HCT116 (cell line): Measurements from ENCODE around the gene PBX1. TPM values are rescaled to one million over a fixed set of nuclear protein-coding genes. Genes with fewer than 3 reads are reported as not detected.

Source experiments
- ATAC-seq: fragments of 200-7000 bp; cut with Tn5 transposase; 2 replicates; pipeline ENCODE4 v1.9.1; 2020; ENCODE audit warnings: mild to moderate bottlenecking, moderate library complexity
- BruUV-seq: library from RNA; stranded (reverse); fragments of 400-500 nt; replicated peaks from 2 replicates; lab custom pipeline; 2021; lab: Mats Ljungman, UMichigan
- CTCF ChIA-PET: fragments of 300-600 bp; sonication (Branson Sonifier 250); formaldehyde crosslinking; loops from one replicate; lab custom pipeline; 2021; ENCODE audit warnings: antibody characterized with exemption; lab: Charles Lee
- POLR2A ChIA-PET: fragments of 300-600, 350-600 bp; sonication (Branson Sonifier 250); formaldehyde crosslinking; loops from one replicate; lab custom pipeline; 2021; ENCODE audit warnings: antibody characterized with exemption; lab: Charles Lee
- RAD21 ChIA-PET, 2 experiments: fragments of 300-600 bp; sonication (Branson Sonifier 250); formaldehyde crosslinking; loops; one replicate each; lab custom pipeline; 2023; ENCODE audit warnings: low total read pairs in 2 of 2; ENCODE audit not compliant: uncharacterized antibody in 2 of 2, unreplicated experiment in 2 of 2, low non-redundant PET in 1 of 2; lab: Charles Lee
- DNase-seq: peaks from one replicate; pipeline ENCODE4 v3.0.0-alpha.2; 2010; ENCODE audit warnings: low read depth, low spot score
- H2AFZ ChIP-seq: fragments of 200-600 bp; shearing (Covaris generic), sonication (generic); 2 replicates; pipeline ENCODE4 v1.6.1; 2017; ENCODE audit warnings: low read depth, mixed run types, mixed read lengths, antibody characterized with exemption, low read length; ENCODE audit not compliant: poor library complexity, severe bottlenecking
- H3K27ac ChIP-seq: 2 replicates; pipeline ENCODE4 v1.5.1; 2012; ENCODE audit warnings: low read depth, low read length
- H3K27me3 ChIP-seq: fragments of 200-600 bp; sonication (generic); 2 replicates; pipeline ENCODE4 v1.6.1; 2016; ENCODE audit warnings: mixed run types, low read length, mixed read lengths; ENCODE audit not compliant: insufficient read depth
- H3K36me3 ChIP-seq, 2 experiments: fragments of 200-500 bp in 1 of 2; fragments of 200-600 bp in 1 of 2; sonication (Bioruptor generic) in 1 of 2; sonication (generic) in 1 of 2; 2 replicates each; pipeline versions ENCODE4 v1.5.1 to v1.6.1; 2014 to 2016; ENCODE audit warnings: low read length in 2 of 2, inconsistent platforms in 1 of 2, mixed read lengths in 1 of 2, mixed run types in 1 of 2; ENCODE audit not compliant: insufficient read depth in 2 of 2, control insufficient read depth in 1 of 2
- H3K4me1 ChIP-seq, 2 experiments: fragments of 200-600 bp in 1 of 2; sonication (generic) in 1 of 2; 2 replicates each; pipeline versions ENCODE4 v1.5.1 to v1.6.1; 2012 to 2017; ENCODE audit warnings: low read length in 2 of 2, inconsistent platforms in 1 of 2, mild to moderate bottlenecking in 1 of 2, mixed read lengths in 1 of 2, mixed run types in 1 of 2, moderate library complexity in 1 of 2; ENCODE audit not compliant: insufficient read depth in 2 of 2, control insufficient read depth in 1 of 2
- H3K4me2 ChIP-seq: fragments of 200-600 bp; sonication (generic); 2 replicates; pipeline ENCODE4 v1.6.1; 2017; ENCODE audit warnings: mixed run types, low read length, mixed read lengths
- H3K4me3 ChIP-seq, 2 experiments: fragments of 200-600 bp in 1 of 2; sonication (generic) in 1 of 2; replicated peaks in 1 of 2; 2 replicates each; pipeline ENCODE4 v1.5.1; 2011 to 2016; ENCODE audit warnings: low read length in 2 of 2, control low read depth in 1 of 2, low read depth in 1 of 2, mild to moderate bottlenecking in 1 of 2, mixed read lengths in 1 of 2, mixed run types in 1 of 2
- H3K79me2 ChIP-seq: fragments of 200-600 bp; sonication (generic); 2 replicates; pipeline ENCODE4 v1.6.1; 2017; ENCODE audit warnings: mild to moderate bottlenecking, mixed run types, low read length, moderate library complexity, mixed read lengths; ENCODE audit not compliant: insufficient read depth
- H3K9ac ChIP-seq: fragments of 200-600 bp; sonication (generic); 2 replicates; pipeline ENCODE4 v1.6.1; 2016; ENCODE audit warnings: low read length, mixed read lengths
- H3K9me2 ChIP-seq: fragments of 200-600 bp; sonication (generic), shearing (Covaris generic); 2 replicates; pipeline ENCODE4 v1.6.1; 2017; ENCODE audit warnings: mixed run types, mild to moderate bottlenecking, moderate library complexity; ENCODE audit not compliant: insufficient read depth
- H3K9me3 ChIP-seq, 2 experiments: fragments of 200-500 bp in 1 of 2; fragments of 200-600 bp in 1 of 2; sonication (Bioruptor generic) in 1 of 2; sonication (generic) in 1 of 2; 2 replicates each; pipeline ENCODE4 v1.6.1; 2014 to 2017; ENCODE audit warnings: low read length in 2 of 2, mixed read lengths in 2 of 2, inconsistent platforms in 1 of 2, low read depth in 1 of 2, mild to moderate bottlenecking in 1 of 2, mixed run types in 1 of 2, moderate library complexity in 1 of 2; ENCODE audit not compliant: control insufficient read depth in 1 of 2, insufficient read depth in 1 of 2
- H4K20me1 ChIP-seq: fragments of 200-600 bp; sonication (generic), shearing (Covaris generic); 2 replicates; pipeline ENCODE4 v1.6.1; 2017; ENCODE audit warnings: mixed run types, mild to moderate bottlenecking, moderate library complexity; ENCODE audit not compliant: insufficient read depth
- ATF3 ChIP-seq: IDR thresholded peaks from 2 replicates; pipeline ENCODE4 v1.6.1; 2012
- CTCF ChIP-seq, 3 experiments: fragments of 200-600 bp in 1 of 3; sonication (generic) in 1 of 3; IDR thresholded peaks in 2 of 3; conservative IDR thresholded peaks in 1 of 3; 2 replicates each; pipeline ENCODE4 v1.5.1; 2012 to 2017; ENCODE audit warnings: low read depth in 2 of 3, low read length in 2 of 3, antibody characterized with exemption in 1 of 3, borderline replicate concordance in 1 of 3, control low read depth in 1 of 3, mild to moderate bottlenecking in 1 of 3, mixed read lengths in 1 of 3, mixed run types in 1 of 3, moderate library complexity in 1 of 3; ENCODE audit not compliant: insufficient read depth in 1 of 3
- EZH2 ChIP-seq: fragments of 200-600 bp; sonication (generic); IDR thresholded peaks from 2 replicates; pipeline ENCODE4 v1.6.1; 2017; ENCODE audit warnings: antibody characterized with exemption, mixed run types
- FOSL1 ChIP-seq: IDR thresholded peaks from 2 replicates; pipeline ENCODE4 v1.6.1; 2012; ENCODE audit warnings: low read depth
- JUND ChIP-seq: IDR thresholded peaks from 2 replicates; pipeline ENCODE4 v1.6.1; 2012
- MAX ChIP-seq: IDR thresholded peaks from 2 replicates; pipeline ENCODE4 v1.6.1; 2012
- POLR2A ChIP-seq: IDR thresholded peaks from 2 replicates; pipeline ENCODE4 v1.7.0; 2011; ENCODE audit warnings: borderline replicate concordance; ENCODE audit not compliant: insufficient read depth, insufficient read length; ENCODE audit errors: extremely low read depth
- SP1 ChIP-seq: IDR thresholded peaks from 2 replicates; pipeline ENCODE4 v1.6.1; 2012; ENCODE audit warnings: low read depth
- ZBTB33 ChIP-seq: IDR thresholded peaks from 2 replicates; pipeline ENCODE4 v1.6.1; 2011; ENCODE audit warnings: mild to moderate bottlenecking, low read length, moderate library complexity; ENCODE audit not compliant: insufficient replicate concordance; ENCODE audit errors: extremely low read depth
- ZFX ChIP-seq: fragments of 450-650 bp; IDR thresholded peaks from 2 replicates; pipeline ENCODE4 v1.6.1; 2017
- intact Hi-C: fragments of 100-400 bp; cut with micrococcal nuclease; formaldehyde crosslinking; loops from 2 replicates; pipeline ENCODE4 v1.10.0; 2022
- total RNA-seq: library from RNA; stranded (reverse); gene quantifications from one replicate; pipeline ENCODE4 v1.2.1, GENCODE V29; 2021; ENCODE audit not compliant: unreplicated experiment

The PBX1 gene
- total RNA-seq, 1 experiment from 2014 or later = 29.6 TPM

- POLR2A ChIA-PET = no interaction called here
- no peak overlapping the region for H3K27ac ChIP-seq
Observed at GRCh38 chr1:164735315-164736052, 176.5 kb downstream of the PBX1 start.

More at GRCh38 chr1:164735315-164736052, 176.5 kb downstream of the PBX1 start:
- no peaks in the 10 kb centered on the region for H4K20me1 ChIP-seq
- H3K4me1 ChIP-seq = peaks cover 11 to 15% of the 10 kb centered on the region in 2 experiments; a peak in 3 of 4 replicates
- no peak overlapping the region for H3K4me3 ChIP-seq
- H3K9me2 ChIP-seq = no peaks in the 10 kb centered on the region
- no peaks in the 10 kb centered on the region for H3K9me3 ChIP-seq
- no peak overlapping the region for H2AFZ ChIP-seq
- intact Hi-C loops = no loop called here
- no peak overlapping the region for H3K9ac ChIP-seq
- H3K27me3 ChIP-seq = no peaks in the 10 kb centered on the region
- ChIA-PET CTCF (no interaction called here), RAD21 (no interaction called here)
- no peaks in the 10 kb centered on the region for H3K79me2 ChIP-seq
- TF ChIP-seq JUND (no peak), MAX (no peak), ZFX (no peak), SP1 (no peak), EZH2 (no peak), FOSL1 (no peak), ZBTB33 (no peak), CTCF (IDR thresholded peaks at IDR 0.05 in 2 of 3, conservative IDR thresholded peaks at IDR 0.05 in 1 of 3; ENCODE audit: borderline replicate concordance in 1 of 3, insufficient read depth in 1 of 3, low read depth in 2 of 3, low read length in 2 of 3) (no peak), ATF3 (no peak), POLR2A (no peak)
- no peaks in the 10 kb centered on the region for H3K36me3 ChIP-seq
- no TSS peak for BruUV-seq
- DNase-seq (no peak), ATAC-seq (no peak)
- no peak overlapping the region for H3K4me2 ChIP-seq
